HepG2 (cell line): Measurements from ENCODE around the gene CEACAM16. TPM values are rescaled to one million over a fixed set of nuclear protein-coding genes. Genes with fewer than 3 reads are reported as not detected.

Experiments used
- ATF7-NPFF ChIP-seq: sonication (generic); formaldehyde crosslinking; IDR thresholded peaks from 2 replicates; pipeline ENCODE4 v1.8.1; 2023; ENCODE audit warnings: mild to moderate bottlenecking, low read depth, missing genetic modification reagents, moderate library complexity
- GABPA ChIP-seq, 2 experiments: IDR thresholded peaks; 2 replicates each; pipeline ENCODE4 v1.6.1; 2011 to 2016; ENCODE audit warnings: low read depth in 2 of 2, low read length in 1 of 2, missing biosample characterization in 1 of 2, missing genetic modification characterization in 1 of 2
- HDAC2 ChIP-seq: sonication (generic); formaldehyde crosslinking; IDR thresholded peaks from 2 replicates; pipeline ENCODE4 v1.4.0; 2020; ENCODE audit warnings: missing genetic modification reagents
- NFE2L1 ChIP-seq: sonication (generic); formaldehyde crosslinking; IDR thresholded peaks from 2 replicates; pipeline ENCODE4 v1.4.0; 2020; ENCODE audit warnings: missing genetic modification reagents, mild to moderate bottlenecking, borderline replicate concordance
- PHF20 ChIP-seq: sonication (generic); formaldehyde crosslinking; IDR thresholded peaks from 2 replicates; pipeline ENCODE4 v1.5.0; 2020; ENCODE audit warnings: mild to moderate bottlenecking, missing genetic modification reagents
- SNAI1 ChIP-seq: sonication (generic); formaldehyde crosslinking; IDR thresholded peaks from 2 replicates; pipeline ENCODE4 v1.5.0; 2020; ENCODE audit warnings: mild to moderate bottlenecking, missing genetic modification reagents, borderline replicate concordance
- TCF7L2 ChIP-seq: IDR thresholded peaks from 2 replicates; pipeline ENCODE4 v1.6.1; 2011; ENCODE audit warnings: mild to moderate bottlenecking, low read depth, low read length, moderate library complexity
- ZNF331 ChIP-seq: sonication (generic); formaldehyde crosslinking; IDR thresholded peaks from 2 replicates; pipeline ENCODE4 v1.4.0; 2020; ENCODE audit warnings: missing genetic modification reagents
- ZNF749 ChIP-seq: sonication (generic); formaldehyde crosslinking; IDR thresholded peaks from 2 replicates; pipeline ENCODE4 v1.8.0; 2022; ENCODE audit warnings: mild to moderate bottlenecking, missing genetic modification reagents, moderate library complexity, borderline replicate concordance
- polyA plus RNA-seq, 8 experiments: library from polyadenylated mRNA; depleted of rRNA in 3 of 8; stranded (reverse) in 7 of 8; unstranded in 1 of 8; fragments of >200 nt; fragmentation: Illumina TruSeq in 4 of 8; extraction: Trizol in 4 of 8; gene quantifications; 2 replicates each; pipeline versions ENCODE4 v1.2.1 to v1.2.3, GENCODE V29; 2011 to 2016; ENCODE audit warnings: low read depth in 4 of 8, missing spikeins in 1 of 8, mixed read lengths in 1 of 8; ENCODE audit not compliant: insufficient read depth in 1 of 8
- total RNA-seq, 5 experiments: library from RNA; depleted of rRNA; stranded (reverse); fragments of >200 nt; fragmentation: Illumina TruSeq; extraction: Trizol; gene quantifications; 2 replicates each; pipeline ENCODE4 v1.2.3, GENCODE V29; 2016; ENCODE audit warnings: low read depth in 1 of 5
- TF ChIP-seq, protein P1 (sequence below): sonication (generic); formaldehyde crosslinking; IDR thresholded peaks from 2 replicates; pipeline ENCODE4 v1.8.0; 2022; ENCODE audit warnings: mild to moderate bottlenecking, missing genetic modification reagents, moderate library complexity
- TF ChIP-seq, protein P2 (sequence below): sonication (generic); formaldehyde crosslinking; IDR thresholded peaks from 2 replicates; pipeline ENCODE4 v1.4.0; 2020; ENCODE audit warnings: missing genetic modification reagents, borderline replicate concordance
- TF ChIP-seq, protein P3 (sequence below), 2 experiments: sonication (generic) in 1 of 2; formaldehyde crosslinking in 1 of 2; IDR thresholded peaks; 2 replicates each; pipeline versions ENCODE4 v1.6.1 to v1.9.0; 2014 to 2022; ENCODE audit warnings: antibody characterized with exemption in 1 of 2, borderline replicate concordance in 1 of 2, inconsistent platforms in 1 of 2, low read depth in 1 of 2, missing genetic modification reagents in 1 of 2
- TF ChIP-seq, protein P4 (sequence below): sonication (generic); formaldehyde crosslinking; conservative IDR thresholded peaks from 2 replicates; pipeline ENCODE4 v1.4.0; 2020; ENCODE audit warnings: missing genetic modification reagents
- TF ChIP-seq, protein P5 (sequence below): sonication (generic); formaldehyde crosslinking; IDR thresholded peaks from 2 replicates; pipeline ENCODE4 v1.5.0; 2020; ENCODE audit warnings: missing genetic modification reagents
- TF ChIP-seq, protein P6 (sequence below): sonication (generic); formaldehyde crosslinking; IDR thresholded peaks from 2 replicates; pipeline ENCODE4 v1.4.0; 2020; ENCODE audit warnings: missing genetic modification reagents

The CEACAM16 gene
- total and polyA plus RNA-seq, 2 of the 13 experiments (the other 11 are each of a cell fraction or from before 2014, with no cell fraction given): not detected

DNA sequence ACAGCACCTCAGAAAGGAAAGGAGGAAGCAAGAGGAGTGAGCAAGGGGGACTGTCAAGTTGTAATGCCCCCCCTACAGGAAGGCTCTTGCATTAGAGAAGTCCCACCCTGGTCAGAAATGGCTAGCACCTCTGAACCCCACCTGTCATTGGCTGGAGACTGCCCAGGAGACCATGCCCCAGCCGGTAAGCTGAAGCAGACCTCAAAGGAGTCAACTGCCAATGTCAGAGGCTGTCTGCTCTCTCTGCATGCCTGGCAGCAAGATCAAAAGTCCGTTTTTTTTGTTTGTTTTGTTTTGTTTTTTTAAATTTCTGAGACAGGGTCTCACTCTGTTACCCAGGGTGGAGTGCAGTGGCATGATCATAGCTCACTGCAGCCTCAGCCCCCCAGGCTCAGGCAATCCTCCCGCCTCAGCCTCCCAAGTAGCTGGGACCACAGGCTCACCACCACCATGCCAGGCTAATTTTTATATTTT, 41.4 kb downstream of the CEACAM16 start (continued):
- TF ChIP-seq, protein P1, sequence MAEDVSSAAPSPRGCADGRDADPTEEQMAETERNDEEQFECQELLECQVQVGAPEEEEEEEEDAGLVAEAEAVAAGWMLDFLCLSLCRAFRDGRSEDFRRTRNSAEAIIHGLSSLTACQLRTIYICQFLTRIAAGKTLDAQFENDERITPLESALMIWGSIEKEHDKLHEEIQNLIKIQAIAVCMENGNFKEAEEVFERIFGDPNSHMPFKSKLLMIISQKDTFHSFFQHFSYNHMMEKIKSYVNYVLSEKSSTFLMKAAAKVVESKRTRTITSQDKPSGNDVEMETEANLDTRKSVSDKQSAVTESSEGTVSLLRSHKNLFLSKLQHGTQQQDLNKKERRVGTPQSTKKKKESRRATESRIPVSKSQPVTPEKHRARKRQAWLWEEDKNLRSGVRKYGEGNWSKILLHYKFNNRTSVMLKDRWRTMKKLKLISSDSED: no peak
- TF ChIP-seq, protein P2, sequence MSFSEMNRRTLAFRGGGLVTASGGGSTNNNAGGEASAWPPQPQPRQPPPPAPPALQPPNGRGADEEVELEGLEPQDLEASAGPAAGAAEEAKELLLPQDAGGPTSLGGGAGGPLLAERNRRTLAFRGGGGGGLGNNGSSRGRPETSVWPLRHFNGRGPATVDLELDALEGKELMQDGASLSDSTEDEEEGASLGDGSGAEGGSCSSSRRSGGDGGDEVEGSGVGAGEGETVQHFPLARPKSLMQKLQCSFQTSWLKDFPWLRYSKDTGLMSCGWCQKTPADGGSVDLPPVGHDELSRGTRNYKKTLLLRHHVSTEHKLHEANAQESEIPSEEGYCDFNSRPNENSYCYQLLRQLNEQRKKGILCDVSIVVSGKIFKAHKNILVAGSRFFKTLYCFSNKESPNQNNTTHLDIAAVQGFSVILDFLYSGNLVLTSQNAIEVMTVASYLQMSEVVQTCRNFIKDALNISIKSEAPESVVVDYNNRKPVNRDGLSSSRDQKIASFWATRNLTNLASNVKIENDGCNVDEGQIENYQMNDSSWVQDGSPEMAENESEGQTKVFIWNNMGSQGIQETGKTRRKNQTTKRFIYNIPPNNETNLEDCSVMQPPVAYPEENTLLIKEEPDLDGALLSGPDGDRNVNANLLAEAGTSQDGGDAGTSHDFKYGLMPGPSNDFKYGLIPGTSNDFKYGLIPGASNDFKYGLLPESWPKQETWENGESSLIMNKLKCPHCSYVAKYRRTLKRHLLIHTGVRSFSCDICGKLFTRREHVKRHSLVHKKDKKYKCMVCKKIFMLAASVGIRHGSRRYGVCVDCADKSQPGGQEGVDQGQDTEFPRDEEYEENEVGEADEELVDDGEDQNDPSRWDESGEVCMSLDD (CRISPR knock-in tag): no peak
- no peak for TF ChIP-seq ATF7-NPFF (CRISPR knock-in tag)
- no peak for TF ChIP-seq TCF7L2
- TF ChIP-seq, protein P3, sequence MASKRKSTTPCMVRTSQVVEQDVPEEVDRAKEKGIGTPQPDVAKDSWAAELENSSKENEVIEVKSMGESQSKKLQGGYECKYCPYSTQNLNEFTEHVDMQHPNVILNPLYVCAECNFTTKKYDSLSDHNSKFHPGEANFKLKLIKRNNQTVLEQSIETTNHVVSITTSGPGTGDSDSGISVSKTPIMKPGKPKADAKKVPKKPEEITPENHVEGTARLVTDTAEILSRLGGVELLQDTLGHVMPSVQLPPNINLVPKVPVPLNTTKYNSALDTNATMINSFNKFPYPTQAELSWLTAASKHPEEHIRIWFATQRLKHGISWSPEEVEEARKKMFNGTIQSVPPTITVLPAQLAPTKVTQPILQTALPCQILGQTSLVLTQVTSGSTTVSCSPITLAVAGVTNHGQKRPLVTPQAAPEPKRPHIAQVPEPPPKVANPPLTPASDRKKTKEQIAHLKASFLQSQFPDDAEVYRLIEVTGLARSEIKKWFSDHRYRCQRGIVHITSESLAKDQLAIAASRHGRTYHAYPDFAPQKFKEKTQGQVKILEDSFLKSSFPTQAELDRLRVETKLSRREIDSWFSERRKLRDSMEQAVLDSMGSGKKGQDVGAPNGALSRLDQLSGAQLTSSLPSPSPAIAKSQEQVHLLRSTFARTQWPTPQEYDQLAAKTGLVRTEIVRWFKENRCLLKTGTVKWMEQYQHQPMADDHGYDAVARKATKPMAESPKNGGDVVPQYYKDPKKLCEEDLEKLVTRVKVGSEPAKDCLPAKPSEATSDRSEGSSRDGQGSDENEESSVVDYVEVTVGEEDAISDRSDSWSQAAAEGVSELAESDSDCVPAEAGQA (IDR thresholded peaks at IDR 0.05; ENCODE audit: low read depth): no peak
- TF ChIP-seq, protein P3 (CRISPR knock-in tag; IDR thresholded peaks at IDR 0.05; ENCODE audit: borderline replicate concordance): no peak
- no peak for TF ChIP-seq ZNF331 (CRISPR knock-in tag)
- TF ChIP-seq NFE2L1 (CRISPR knock-in tag): no peak
- TF ChIP-seq, protein P4, sequence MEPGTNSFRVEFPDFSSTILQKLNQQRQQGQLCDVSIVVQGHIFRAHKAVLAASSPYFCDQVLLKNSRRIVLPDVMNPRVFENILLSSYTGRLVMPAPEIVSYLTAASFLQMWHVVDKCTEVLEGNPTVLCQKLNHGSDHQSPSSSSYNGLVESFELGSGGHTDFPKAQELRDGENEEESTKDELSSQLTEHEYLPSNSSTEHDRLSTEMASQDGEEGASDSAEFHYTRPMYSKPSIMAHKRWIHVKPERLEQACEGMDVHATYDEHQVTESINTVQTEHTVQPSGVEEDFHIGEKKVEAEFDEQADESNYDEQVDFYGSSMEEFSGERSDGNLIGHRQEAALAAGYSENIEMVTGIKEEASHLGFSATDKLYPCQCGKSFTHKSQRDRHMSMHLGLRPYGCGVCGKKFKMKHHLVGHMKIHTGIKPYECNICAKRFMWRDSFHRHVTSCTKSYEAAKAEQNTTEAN (CRISPR knock-in tag): no peak
- TF ChIP-seq, protein P5, sequence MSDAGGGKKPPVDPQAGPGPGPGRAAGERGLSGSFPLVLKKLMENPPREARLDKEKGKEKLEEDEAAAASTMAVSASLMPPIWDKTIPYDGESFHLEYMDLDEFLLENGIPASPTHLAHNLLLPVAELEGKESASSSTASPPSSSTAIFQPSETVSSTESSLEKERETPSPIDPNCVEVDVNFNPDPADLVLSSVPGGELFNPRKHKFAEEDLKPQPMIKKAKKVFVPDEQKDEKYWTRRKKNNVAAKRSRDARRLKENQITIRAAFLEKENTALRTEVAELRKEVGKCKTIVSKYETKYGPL (CRISPR knock-in tag): no peak
- TF ChIP-seq GABPA (IDR thresholded peaks at IDR 0.05; ENCODE audit: low read depth, low read length): no peak
- no peak for TF ChIP-seq GABPA (CRISPR knock-in tag; IDR thresholded peaks at IDR 0.05; ENCODE audit: low read depth)
- TF ChIP-seq, protein P6, sequence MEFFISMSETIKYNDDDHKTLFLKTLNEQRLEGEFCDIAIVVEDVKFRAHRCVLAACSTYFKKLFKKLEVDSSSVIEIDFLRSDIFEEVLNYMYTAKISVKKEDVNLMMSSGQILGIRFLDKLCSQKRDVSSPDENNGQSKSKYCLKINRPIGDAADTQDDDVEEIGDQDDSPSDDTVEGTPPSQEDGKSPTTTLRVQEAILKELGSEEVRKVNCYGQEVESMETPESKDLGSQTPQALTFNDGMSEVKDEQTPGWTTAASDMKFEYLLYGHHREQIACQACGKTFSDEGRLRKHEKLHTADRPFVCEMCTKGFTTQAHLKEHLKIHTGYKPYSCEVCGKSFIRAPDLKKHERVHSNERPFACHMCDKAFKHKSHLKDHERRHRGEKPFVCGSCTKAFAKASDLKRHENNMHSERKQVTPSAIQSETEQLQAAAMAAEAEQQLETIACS (CRISPR knock-in tag): no peak
- no peak for TF ChIP-seq SNAI1 (CRISPR knock-in tag)
- TF ChIP-seq HDAC2 (CRISPR knock-in tag): peak; percentile 56
- TF ChIP-seq PHF20: no peak
- no peak for TF ChIP-seq ZNF749 (CRISPR knock-in tag)
